Effector memory CD8-positive, alpha-beta T cell (primary cell): ENCODE results near the gene ITPR1.
"Not testable (repeated sequence)": the region's sequence is repeated elsewhere in the genome, so short reads cannot be mapped to it uniquely, and the experiment has no call there.

Experiments used
- ATAC-seq: fragments of 150-1000 bp; cut with Tn5 transposase; replicated peaks from 2 replicates; pipeline ENCODE4 v1.10.0; 2021; ENCODE audit warnings: mild to moderate bottlenecking, moderate library complexity
- DNase-seq, 3 experiments: peaks; one replicate each; pipeline ENCODE4 v3.0.0; 2021
- H3K27ac Mint-ChIP-seq, 2 donors: one replicate each; pipeline ENCODE4 v1.8.0; 2022; ENCODE audit warnings: mild to moderate bottlenecking in 2 of 2, mixed read lengths in 2 of 2, moderate library complexity in 2 of 2
- H3K27me3 Mint-ChIP-seq, 2 donors: one replicate each; pipeline ENCODE4 v1.8.0; 2022; ENCODE audit warnings: mixed read lengths in 2 of 2
- H3K36me3 Mint-ChIP-seq: one replicate; pipeline ENCODE4 v1.8.0; 2022; ENCODE audit warnings: mild to moderate bottlenecking, moderate library complexity, mixed read lengths; ENCODE audit not compliant: insufficient read depth
- H3K4me1 Mint-ChIP-seq, 2 donors: one replicate each; pipeline ENCODE4 v1.8.0; 2022; ENCODE audit warnings: low read depth in 2 of 2, mixed read lengths in 2 of 2
- H3K4me3 Mint-ChIP-seq, 2 donors: one replicate each; pipeline ENCODE4 v1.8.0; 2022; ENCODE audit warnings: mild to moderate bottlenecking in 2 of 2, mixed read lengths in 2 of 2, moderate library complexity in 2 of 2
- H3K9me3 Mint-ChIP-seq, 2 donors: one replicate each; pipeline ENCODE4 v1.8.0; 2022; ENCODE audit warnings: mixed read lengths in 2 of 2

The ITPR1 gene

DNA sequence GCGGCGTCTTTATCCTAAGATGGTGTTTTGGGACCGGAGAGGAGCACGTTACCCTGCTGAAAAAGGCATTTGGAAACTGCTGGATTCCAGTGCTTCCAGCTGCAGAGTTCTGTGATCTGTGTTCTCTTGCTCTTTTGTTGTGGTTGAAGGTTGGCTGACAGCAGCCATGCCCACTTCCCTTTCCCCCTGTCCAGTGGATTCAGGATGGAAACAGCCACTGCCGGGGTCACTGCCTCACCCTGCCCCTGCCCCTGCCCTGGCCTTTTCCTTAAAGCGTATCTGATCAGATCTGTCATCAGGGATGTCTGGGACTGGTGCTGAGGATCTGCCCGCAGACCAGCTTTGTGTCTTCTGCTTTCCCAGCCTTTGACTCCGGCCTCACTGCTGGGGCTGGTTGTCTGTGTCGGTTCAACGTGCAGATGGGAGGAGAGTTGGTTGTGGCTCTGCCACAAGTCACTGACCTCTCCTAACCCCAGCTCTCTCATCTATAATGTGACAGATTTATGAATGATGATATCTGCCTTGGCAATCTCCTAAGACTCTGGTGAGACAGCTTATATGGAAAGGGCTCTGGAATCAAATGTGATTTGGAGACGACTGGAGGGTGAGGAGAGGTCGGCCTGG is 266.7 kb downstream of the ITPR1 start:
- Mint-ChIP-seq H3K4me1 (peaks cover 0 to 2% of the 10 kb centered on the region in 2 donors), H3K36me3 (peaks cover 9% of the 10 kb centered on the region), H3K9me3 (no peaks in the 10 kb centered on the region), H3K4me3 (no peak overlapping the region), H3K27ac (peak overlapping the region in 1 of 2 donors; percentile 44), H3K27me3 (no peaks in the 10 kb centered on the region)
- ATAC-seq (no peak), DNase-seq (no peak)

DNA sequence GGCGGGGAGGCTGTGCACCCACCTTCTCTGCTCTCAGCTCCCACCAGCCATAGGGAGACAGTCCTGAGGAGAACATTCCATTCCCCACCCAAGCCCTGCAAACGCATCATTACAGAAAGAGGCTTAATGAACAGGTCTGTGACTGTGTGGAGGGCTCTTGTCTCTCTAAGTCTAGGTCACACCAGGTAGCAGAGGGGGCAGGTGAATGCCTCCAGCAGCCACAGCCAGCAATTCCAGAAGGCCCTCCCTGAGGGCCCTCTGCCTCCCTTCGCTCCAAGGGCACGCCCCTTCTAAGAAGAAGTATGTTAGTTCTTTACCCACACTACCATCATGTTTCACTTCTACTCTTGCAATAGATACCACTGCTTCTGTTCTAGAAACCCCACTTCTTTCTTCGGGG is 268.6 kb downstream of the ITPR1 start:
- H3K27me3 Mint-ChIP-seq: no peaks in the 10 kb centered on the region
- ATAC-seq (no peak), DNase-seq (no peak)
- H3K4me3 Mint-ChIP-seq: no peak overlapping the region
- H3K36me3 Mint-ChIP-seq: peaks cover 5% of the 10 kb centered on the region
- H3K4me1 Mint-ChIP-seq: peaks cover 0 to 2% of the 10 kb centered on the region in 2 donors
- H3K9me3 Mint-ChIP-seq: no peaks in the 10 kb centered on the region
- H3K27ac Mint-ChIP-seq: peak overlapping the region; percentile 33 to 41

DNA sequence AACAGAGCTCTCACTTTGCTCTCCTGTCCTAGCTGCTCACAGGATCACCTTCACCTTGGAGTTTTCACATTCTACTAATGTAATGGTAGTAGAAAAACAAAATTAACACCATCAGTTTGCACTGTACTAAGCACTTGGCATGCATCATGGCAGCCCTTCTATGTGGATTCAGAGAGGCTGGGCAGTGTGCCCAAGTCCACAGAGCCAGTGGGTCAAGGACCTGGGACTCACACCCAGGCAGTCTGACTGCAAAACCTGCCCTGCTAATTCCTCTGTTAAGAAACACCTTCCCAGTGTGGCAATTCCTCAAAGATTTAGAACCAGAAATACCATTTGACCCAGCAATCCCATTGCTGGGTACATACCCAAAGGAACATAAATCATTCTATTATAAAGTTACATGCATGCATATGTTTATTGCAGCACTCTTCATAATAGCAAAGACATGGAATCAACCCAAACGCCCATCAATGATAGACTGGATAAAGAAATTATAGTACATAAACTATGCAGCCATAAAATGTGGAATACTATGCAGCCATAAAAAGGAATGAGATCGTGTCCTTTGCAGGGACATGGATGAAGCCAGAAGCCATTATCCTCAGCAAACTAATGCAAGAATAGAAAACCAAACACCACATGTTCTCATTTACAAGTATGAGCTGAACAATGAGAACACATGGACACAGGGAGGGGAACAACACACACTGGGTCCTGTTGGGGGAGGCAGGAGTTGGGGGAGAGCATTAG is 269.5 kb downstream of the ITPR1 start:
- not testable (repeated sequence) for H3K4me1 Mint-ChIP-seq, H3K27ac Mint-ChIP-seq, H3K27me3 Mint-ChIP-seq, DNase-seq, H3K36me3 Mint-ChIP-seq, ATAC-seq, H3K9me3 Mint-ChIP-seq, H3K4me3 Mint-ChIP-seq

DNA sequence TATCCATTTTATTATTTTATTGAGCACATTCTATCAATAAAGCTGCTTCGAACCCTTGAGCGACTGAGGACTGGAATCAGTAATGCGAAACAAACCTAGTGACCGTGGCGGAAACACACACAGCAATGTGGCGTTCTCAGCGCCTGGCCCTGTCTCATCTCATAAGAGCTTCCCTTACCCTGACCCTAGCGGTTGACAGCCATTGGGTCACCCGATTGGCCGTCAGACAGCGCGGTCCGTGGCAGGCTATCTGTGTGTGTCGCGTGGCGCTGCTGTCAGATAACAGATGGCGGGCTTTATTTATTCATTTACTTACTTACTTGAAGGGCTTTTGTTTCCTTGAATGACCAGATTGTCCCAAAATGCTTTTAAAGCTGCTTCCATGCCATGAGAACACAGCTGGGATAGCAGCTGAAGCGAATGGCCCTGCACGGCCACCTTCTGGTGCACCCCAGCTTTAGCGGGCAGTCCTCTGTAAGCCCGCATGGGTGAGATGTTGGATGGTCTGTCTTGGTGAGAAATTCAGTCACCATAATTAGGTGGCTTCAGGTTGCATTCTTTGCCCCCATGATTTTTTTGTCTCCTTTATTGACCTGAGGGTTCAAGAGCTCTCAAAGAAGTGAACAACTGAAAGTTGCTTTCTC is 270.6 kb downstream of the ITPR1 start:
- Mint-ChIP-seq H3K27me3 (no peaks in the 10 kb centered on the region), H3K4me1 (peaks cover 0 to 2% of the 10 kb centered on the region in 2 donors), H3K36me3 (peaks cover 5% of the 10 kb centered on the region), H3K4me3 (no peak overlapping the region), H3K27ac (no peak overlapping the region), H3K9me3 (no peaks in the 10 kb centered on the region)
- DNase-seq: no peak
- no peak for ATAC-seq

DNA sequence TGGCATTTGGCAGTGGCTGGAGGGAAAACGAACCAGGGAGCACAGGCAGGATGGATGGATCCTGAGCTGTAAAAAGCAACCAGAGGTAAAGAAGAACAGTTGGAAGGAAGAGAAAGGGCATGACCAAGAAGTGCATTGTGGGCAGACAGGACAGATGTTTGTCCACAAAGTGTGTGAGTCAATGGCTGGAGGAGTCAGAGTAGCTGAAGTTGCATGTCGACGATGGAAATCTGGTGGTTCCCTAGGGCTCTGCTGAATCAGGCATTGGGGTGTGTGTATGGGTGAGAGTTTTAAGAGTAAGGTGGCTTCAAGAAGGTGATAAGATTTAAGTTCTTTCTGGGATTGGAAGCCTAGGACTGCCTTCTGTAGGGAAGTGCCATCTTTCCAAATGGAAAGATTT is 272.1 kb downstream of the ITPR1 start:
- no peak for DNase-seq
- no peak for ATAC-seq
- Mint-ChIP-seq H3K27ac (peak overlapping the region in 1 of 2 donors; percentile 49), H3K4me1 (no peaks in the 10 kb centered on the region), H3K9me3 (no peaks in the 10 kb centered on the region), H3K36me3 (peaks cover 5% of the 10 kb centered on the region), H3K4me3 (no peak overlapping the region), H3K27me3 (no peaks in the 10 kb centered on the region)

DNA sequence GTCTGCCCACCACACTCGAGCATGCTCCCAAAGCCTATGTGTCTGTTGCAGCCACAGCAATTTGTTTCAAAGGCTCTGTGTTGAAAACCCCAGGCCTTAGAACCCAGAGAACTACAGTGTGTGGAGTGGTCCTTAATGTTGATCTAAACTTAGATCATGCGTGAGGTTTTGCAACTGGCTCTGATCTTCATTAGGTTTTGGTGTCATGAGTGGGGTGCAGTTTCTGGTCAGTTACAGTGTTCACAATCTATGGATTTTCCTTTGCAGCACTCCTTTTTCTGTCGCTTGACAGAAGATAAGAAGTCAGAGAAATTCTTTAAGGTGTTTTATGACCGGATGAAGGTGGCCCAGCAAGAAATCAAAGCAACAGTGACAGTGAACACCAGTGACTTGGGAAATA is 273.1 kb downstream of the ITPR1 start:
- Mint-ChIP-seq H3K27me3 (no peaks in the 10 kb centered on the region), H3K4me1 (no peaks in the 10 kb centered on the region), H3K9me3 (no peaks in the 10 kb centered on the region), H3K27ac (peak overlapping the region in 1 of 2 donors; percentile 49), H3K36me3 (no peaks in the 10 kb centered on the region), H3K4me3 (no peak overlapping the region)
- ATAC-seq (no peak), DNase-seq (no peak)

DNA sequence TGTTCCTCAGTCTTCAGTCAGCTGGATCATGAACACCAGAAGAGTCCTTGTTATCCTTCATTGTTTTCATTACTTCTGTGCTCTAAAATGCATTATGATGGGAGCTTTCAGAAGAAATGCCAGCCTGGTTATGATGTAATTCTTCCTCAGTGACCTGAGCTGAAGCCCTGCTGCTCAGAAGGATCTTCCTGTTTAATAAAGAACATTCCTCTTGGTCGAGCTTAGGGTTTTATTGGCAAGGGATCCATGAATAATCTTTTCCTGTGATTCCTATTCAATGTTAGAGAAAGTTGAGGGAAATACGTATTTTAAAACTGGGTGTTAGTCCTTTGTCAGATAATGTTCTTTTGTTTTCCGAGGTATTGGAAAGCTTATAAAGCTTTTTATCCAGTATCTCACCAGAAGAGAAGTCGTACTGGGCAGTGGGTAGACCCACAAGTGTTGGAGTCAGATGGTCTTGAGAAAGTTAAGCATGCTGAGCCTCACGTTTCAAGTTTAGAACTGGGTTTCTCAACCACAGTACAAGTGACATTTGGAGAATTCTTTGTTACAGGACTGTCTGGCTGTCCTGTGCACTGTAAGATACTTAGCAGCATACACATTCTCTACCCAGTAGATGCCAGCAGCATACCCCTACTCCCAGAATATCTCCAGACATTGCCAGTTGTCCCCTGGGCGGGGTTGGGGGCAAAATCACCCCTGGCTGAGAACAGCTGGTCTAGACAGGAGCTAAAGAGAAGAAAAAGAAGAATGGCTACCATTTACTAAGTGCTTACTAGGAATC is 273.8 kb downstream of the ITPR1 start:
- H3K36me3 Mint-ChIP-seq: peaks cover 3% of the 10 kb centered on the region
- H3K27me3 Mint-ChIP-seq: no peaks in the 10 kb centered on the region
- H3K9me3 Mint-ChIP-seq: no peaks in the 10 kb centered on the region

DNA sequence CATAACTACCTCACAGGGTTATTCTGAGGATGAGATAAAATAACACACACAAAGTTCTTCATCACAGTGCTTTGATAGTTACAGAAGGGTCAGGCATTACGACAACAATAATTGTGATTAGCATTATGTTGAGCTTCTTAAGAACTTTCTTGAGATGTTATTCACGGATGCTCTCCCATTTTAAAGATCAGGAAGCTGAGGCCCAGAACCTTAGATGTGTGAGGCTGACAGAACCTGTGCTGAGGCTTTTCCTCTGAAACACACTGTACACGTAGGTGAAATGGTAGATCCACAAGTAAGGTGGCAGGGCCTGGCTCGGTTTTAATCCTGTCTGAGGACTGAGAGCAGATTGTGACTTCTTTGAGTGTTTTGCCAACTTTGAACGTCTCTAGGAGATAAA is 274.9 kb downstream of the ITPR1 start:
- no peaks in the 10 kb centered on the region for H3K27me3 Mint-ChIP-seq
- DNase-seq: no peak
- no peak overlapping the region for H3K4me3 Mint-ChIP-seq
- no peak for ATAC-seq
- no peaks in the 10 kb centered on the region for H3K9me3 Mint-ChIP-seq
- peaks cover 0 to 2% of the 10 kb centered on the region in 2 donors for H3K4me1 Mint-ChIP-seq
- H3K27ac Mint-ChIP-seq: no peak overlapping the region
- H3K36me3 Mint-ChIP-seq: peaks cover 3% of the 10 kb centered on the region

More for the DNA sequence above, 273.8 kb downstream of the ITPR1 start:
- ATAC-seq (no peak), DNase-seq (no peak)
- Mint-ChIP-seq H3K4me1 (no peaks in the 10 kb centered on the region), H3K4me3 (no peak overlapping the region), H3K27ac (no peak overlapping the region)

DNA sequence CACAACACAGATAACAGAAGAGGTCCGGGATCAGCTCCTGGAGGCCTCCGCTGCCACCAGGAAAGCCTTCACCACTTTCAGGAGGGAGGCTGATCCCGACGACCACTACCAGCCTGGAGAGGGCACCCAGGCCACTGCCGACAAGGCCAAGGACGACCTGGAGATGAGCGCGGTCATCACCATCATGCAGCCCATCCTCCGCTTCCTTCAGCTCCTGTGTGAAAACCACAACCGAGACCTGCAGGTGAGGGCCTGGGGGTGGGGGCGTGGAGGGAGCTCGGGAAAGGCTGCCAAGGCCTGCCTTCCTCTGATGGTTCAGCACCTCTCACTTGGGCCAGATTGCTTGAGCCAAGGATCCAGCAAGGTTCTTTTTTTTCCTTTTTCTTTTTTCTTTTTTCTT is 275.4 kb downstream of the ITPR1 start:
- ATAC-seq: no peak
- H3K4me3 Mint-ChIP-seq: no peak overlapping the region
- no peak for DNase-seq
- H3K27ac Mint-ChIP-seq: peak overlapping the region in 1 of 2 donors; percentile 32
- no peaks in the 10 kb centered on the region for H3K27me3 Mint-ChIP-seq
- peaks cover 3% of the 10 kb centered on the region for H3K36me3 Mint-ChIP-seq
- peaks cover 0 to 2% of the 10 kb centered on the region in 2 donors for H3K4me1 Mint-ChIP-seq
- H3K9me3 Mint-ChIP-seq: no peaks in the 10 kb centered on the region

DNA sequence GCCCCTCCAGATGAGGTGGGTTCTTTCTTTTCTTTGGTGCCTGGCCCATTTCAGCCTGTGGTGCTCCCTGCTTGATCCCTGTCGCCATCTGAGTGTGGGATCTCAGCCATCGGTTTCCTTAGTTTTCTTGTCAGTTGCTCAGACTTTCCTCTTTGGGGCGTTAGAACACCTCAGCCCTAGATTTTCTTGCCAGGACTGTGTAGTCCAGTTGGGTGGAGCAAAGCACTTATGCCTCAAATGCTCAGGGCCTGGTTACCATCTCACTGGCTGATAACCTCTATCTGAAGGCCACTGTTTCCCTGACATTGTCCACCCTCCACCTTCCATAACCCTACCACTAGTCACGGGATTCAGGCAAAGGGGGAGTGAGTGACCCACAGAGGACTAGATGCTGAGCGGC is 277.4 kb downstream of the ITPR1 start:
- H3K4me3 Mint-ChIP-seq: no peak overlapping the region
- DNase-seq: no peak
- H3K4me1 Mint-ChIP-seq: peaks cover 0 to 2% of the 10 kb centered on the region in 2 donors
- H3K9me3 Mint-ChIP-seq: no peaks in the 10 kb centered on the region
- H3K36me3 Mint-ChIP-seq: peaks cover 3% of the 10 kb centered on the region
- no peak overlapping the region for H3K27ac Mint-ChIP-seq
- no peak for ATAC-seq
- no peaks in the 10 kb centered on the region for H3K27me3 Mint-ChIP-seq

DNA sequence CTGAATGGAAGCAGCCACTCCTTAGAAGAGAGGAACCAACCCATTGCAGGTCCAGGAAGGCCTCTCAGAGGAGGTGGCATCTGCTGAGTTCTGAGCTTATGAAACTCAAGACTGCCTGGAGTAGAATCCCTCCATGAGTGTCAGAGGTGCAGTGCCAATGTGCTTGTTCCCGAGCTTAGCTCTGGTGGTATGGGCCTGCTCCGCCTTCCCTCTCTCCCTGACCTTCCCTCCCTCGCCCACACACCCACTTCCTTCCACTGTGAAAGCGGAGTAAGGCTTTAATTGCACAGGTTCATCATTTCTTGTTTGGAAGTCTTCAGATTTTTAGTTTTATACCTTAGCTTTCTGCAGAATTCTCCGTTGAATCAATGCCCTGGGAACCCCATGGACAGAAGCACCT is 278.1 kb downstream of the ITPR1 start:
- H3K27me3 Mint-ChIP-seq: no peaks in the 10 kb centered on the region
- peak overlapping the region in 1 of 2 donors; percentile 17 for H3K27ac Mint-ChIP-seq
- DNase-seq (no peak), ATAC-seq (no peak)
- no peak overlapping the region for H3K4me3 Mint-ChIP-seq
- peaks cover 0 to 2% of the 10 kb centered on the region in 2 donors for H3K4me1 Mint-ChIP-seq
- H3K36me3 Mint-ChIP-seq: peaks cover 3% of the 10 kb centered on the region
- no peaks in the 10 kb centered on the region for H3K9me3 Mint-ChIP-seq

DNA sequence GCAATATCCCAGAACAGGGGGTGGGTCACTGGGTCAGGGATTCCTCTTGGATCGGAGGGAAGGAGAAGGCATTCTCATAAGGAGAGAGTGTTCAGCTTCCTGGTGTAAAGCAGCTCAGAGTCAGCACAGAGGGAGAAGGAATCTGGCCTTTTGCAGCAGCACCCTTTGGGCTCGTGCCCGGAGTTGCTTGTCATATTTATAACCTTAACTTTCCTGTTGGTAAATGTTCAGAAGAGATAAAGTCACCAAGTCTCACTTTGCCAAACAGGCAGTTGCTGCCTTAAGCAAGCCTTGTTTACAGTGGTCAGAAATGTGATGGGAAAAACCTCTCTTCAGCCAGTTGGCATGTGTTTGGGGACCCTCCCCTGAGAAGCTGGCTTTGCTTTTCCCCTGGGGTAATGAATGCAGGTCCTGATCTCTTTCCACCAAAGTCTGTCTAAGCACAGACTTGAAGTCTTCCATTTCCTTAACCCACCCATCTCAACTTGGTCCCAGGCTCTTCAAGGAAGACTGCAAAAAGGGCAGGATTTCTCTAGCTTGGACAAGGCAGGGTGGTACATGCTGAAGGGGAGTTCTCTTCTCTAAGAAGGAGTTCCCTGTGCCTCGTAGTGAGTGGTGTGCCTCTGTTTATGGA is 279.1 kb downstream of the ITPR1 start:
- H3K4me3 Mint-ChIP-seq: no peak overlapping the region
- peaks cover 3% of the 10 kb centered on the region for H3K36me3 Mint-ChIP-seq
- peaks cover 0 to 2% of the 10 kb centered on the region in 2 donors for H3K4me1 Mint-ChIP-seq
- H3K27ac Mint-ChIP-seq: peak overlapping the region in 1 of 2 donors; percentile 17
- ATAC-seq (no peak), DNase-seq (no peak)
- no peaks in the 10 kb centered on the region for H3K27me3 Mint-ChIP-seq
- no peaks in the 10 kb centered on the region for H3K9me3 Mint-ChIP-seq

DNA sequence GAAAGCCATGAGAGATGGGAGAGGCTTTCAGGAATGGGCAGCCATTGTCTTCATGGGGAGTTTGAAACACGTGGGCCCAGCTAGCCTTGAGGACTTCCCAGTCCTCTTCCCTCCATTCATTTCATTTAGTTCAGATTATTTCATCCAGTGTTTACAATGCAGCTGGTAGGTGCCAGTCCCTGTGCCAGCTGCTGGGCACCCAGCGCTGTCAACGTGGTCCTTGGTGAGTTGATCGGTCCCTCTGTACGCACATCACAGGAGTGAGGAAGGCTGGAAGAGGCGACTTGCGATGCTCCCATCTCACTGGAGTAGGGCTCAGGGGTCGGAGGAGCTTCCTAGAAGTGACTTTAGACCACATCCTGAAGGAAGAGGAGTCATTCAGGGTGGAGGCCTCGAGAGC is 279.7 kb downstream of the ITPR1 start:
- Mint-ChIP-seq H3K27ac (peak overlapping the region; percentile 17 to 55), H3K4me1 (peaks cover 0 to 2% of the 10 kb centered on the region in 2 donors), H3K27me3 (no peaks in the 10 kb centered on the region), H3K9me3 (no peaks in the 10 kb centered on the region), H3K36me3 (peaks cover 3% of the 10 kb centered on the region), H3K4me3 (no peak overlapping the region)
- DNase-seq: no peak
- no peak for ATAC-seq
